HepG2 (cell line): ENCODE data around the gene PIK3R5.

Experiments used
- AGO1 ChIP-seq: fragments of 200-400 bp; formaldehyde crosslinking; IDR thresholded peaks from 2 replicates; pipeline ENCODE4 v1.6.1; 2017; ENCODE audit warnings: mild to moderate bottlenecking, low read depth, low read length, moderate library complexity; ENCODE audit not compliant: poor library complexity, severe bottlenecking
- CEBPB ChIP-seq: IDR thresholded peaks from 2 replicates; pipeline ENCODE4 v1.6.1; 2011; ENCODE audit warnings: low read depth, low read length, improper control_type of control experiment, borderline replicate concordance
- GABPB1 ChIP-seq: IDR thresholded peaks from 2 replicates; pipeline ENCODE4 v1.6.1; 2016; ENCODE audit warnings: mild to moderate bottlenecking, missing genetic modification reagents, moderate library complexity, missing compliant biosample characterization
- KAT2B ChIP-seq: fragments of 150-350 bp; IDR thresholded peaks from 2 replicates; pipeline ENCODE4 v1.6.1; 2014; ENCODE audit warnings: low read depth, low read length, borderline replicate concordance
- PHF8 ChIP-seq: sonication (generic); formaldehyde crosslinking; IDR thresholded peaks from 2 replicates; pipeline ENCODE4 v1.5.0; 2020; ENCODE audit warnings: missing genetic modification reagents
- POLR2AphosphoS5 ChIP-seq: IDR thresholded peaks from 2 replicates; pipeline ENCODE4 v1.6.1; 2012; ENCODE audit warnings: low read depth, low read length
- SETDB1 ChIP-seq: sonication (generic); formaldehyde crosslinking; IDR thresholded peaks from 2 replicates; pipeline ENCODE4 v1.5.1; 2020; ENCODE audit warnings: missing genetic modification reagents, mild to moderate bottlenecking, borderline replicate concordance
- TEAD2 ChIP-seq: sonication (generic); formaldehyde crosslinking; IDR thresholded peaks from 2 replicates; pipeline ENCODE4 v1.9.0; 2021; ENCODE audit warnings: missing genetic modification reagents
- ZNF232 ChIP-seq: sonication (generic); formaldehyde crosslinking; IDR thresholded peaks from 2 replicates; pipeline ENCODE4 v1.4.0; 2020; ENCODE audit warnings: missing genetic modification reagents, borderline replicate concordance
- ZNF292 ChIP-seq: sonication (generic); formaldehyde crosslinking; IDR thresholded peaks from 2 replicates; pipeline ENCODE4 v1.8.1; 2022; ENCODE audit warnings: mild to moderate bottlenecking, low read depth, missing genetic modification reagents, borderline replicate concordance
- TF ChIP-seq, protein P1 (sequence below): sonication (generic); formaldehyde crosslinking; IDR thresholded peaks from 2 replicates; pipeline ENCODE4 v1.5.0; 2020; ENCODE audit warnings: mild to moderate bottlenecking, missing genetic modification reagents, moderate library complexity
- TF ChIP-seq, protein P2 (sequence below): sonication (generic); formaldehyde crosslinking; IDR thresholded peaks from 2 replicates; pipeline ENCODE4 v1.4.0; 2020; ENCODE audit warnings: missing genetic modification reagents
- TF ChIP-seq, protein P3 (sequence below): IDR thresholded peaks from 2 replicates; pipeline ENCODE4 v1.6.1; 2012; ENCODE audit warnings: inconsistent platforms
- TF ChIP-seq, protein P4 (sequence below): conservative IDR thresholded peaks from 2 replicates; pipeline ENCODE4 v1.6.1; 2018; ENCODE audit warnings: missing genetic modification reagents

DNA sequence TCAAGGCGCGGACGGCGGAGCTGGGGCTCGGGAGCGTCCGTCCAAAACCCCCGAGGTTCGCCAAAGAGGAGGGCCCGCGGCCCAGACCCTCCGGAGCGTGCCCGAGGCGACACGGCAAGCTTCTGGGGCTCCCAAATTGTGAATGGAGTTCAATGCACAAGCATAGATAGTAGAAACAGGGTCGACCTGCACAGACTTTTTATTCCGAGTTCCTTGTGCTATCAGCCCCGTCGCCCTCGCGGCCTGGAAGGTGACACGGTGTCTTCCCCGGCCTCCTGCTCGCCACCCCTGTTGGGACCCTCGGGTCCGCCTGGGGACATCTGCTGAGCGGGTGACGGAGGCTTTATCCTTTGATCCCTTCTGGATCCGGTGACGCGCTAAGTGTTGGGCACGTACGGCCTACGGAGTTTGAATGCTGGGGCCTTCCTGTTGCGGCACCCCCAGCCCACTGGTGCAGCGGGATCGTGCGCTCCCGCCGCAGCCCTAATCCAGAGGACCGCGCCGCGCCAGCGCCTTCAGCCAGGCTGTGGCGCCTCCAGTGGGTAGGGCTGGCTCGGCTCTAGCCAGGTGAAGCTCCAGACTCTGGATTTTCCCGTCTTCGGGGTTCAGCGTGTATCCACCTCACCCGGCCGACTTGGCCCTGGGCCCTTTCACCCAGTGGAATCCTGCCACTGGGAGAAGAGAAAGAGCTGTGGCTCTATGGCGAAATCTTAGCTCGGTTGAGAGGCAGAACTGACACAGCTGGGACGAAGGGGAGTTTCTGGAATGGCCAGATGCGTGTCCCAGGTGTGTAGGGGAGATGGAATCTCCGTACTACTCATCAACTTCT is 38.8 kb upstream of the PIK3R5 start:
- TF ChIP-seq, protein P1, sequence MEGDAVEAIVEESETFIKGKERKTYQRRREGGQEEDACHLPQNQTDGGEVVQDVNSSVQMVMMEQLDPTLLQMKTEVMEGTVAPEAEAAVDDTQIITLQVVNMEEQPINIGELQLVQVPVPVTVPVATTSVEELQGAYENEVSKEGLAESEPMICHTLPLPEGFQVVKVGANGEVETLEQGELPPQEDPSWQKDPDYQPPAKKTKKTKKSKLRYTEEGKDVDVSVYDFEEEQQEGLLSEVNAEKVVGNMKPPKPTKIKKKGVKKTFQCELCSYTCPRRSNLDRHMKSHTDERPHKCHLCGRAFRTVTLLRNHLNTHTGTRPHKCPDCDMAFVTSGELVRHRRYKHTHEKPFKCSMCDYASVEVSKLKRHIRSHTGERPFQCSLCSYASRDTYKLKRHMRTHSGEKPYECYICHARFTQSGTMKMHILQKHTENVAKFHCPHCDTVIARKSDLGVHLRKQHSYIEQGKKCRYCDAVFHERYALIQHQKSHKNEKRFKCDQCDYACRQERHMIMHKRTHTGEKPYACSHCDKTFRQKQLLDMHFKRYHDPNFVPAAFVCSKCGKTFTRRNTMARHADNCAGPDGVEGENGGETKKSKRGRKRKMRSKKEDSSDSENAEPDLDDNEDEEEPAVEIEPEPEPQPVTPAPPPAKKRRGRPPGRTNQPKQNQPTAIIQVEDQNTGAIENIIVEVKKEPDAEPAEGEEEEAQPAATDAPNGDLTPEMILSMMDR (CRISPR knock-in tag), result no peak
- TF ChIP-seq AGO1 (no peak), PHF8 (no peak), SETDB1 (CRISPR knock-in tag) (no peak), TEAD2 (CRISPR knock-in tag) (no peak), POLR2AphosphoS5 (no peak), KAT2B (no peak), ZNF232 (CRISPR knock-in tag) (no peak), CEBPB (no peak), GABPB1 (CRISPR knock-in tag) (no peak), ZNF292 (no peak)
- TF ChIP-seq, protein P2, sequence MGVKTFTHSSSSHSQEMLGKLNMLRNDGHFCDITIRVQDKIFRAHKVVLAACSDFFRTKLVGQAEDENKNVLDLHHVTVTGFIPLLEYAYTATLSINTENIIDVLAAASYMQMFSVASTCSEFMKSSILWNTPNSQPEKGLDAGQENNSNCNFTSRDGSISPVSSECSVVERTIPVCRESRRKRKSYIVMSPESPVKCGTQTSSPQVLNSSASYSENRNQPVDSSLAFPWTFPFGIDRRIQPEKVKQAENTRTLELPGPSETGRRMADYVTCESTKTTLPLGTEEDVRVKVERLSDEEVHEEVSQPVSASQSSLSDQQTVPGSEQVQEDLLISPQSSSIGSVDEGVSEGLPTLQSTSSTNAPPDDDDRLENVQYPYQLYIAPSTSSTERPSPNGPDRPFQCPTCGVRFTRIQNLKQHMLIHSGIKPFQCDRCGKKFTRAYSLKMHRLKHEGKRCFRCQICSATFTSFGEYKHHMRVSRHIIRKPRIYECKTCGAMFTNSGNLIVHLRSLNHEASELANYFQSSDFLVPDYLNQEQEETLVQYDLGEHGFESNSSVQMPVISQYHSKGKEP, result no peak
- TF ChIP-seq, protein P3, sequence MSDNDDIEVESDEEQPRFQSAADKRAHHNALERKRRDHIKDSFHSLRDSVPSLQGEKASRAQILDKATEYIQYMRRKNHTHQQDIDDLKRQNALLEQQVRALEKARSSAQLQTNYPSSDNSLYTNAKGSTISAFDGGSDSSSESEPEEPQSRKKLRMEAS, result no peak
- TF ChIP-seq, protein P4, sequence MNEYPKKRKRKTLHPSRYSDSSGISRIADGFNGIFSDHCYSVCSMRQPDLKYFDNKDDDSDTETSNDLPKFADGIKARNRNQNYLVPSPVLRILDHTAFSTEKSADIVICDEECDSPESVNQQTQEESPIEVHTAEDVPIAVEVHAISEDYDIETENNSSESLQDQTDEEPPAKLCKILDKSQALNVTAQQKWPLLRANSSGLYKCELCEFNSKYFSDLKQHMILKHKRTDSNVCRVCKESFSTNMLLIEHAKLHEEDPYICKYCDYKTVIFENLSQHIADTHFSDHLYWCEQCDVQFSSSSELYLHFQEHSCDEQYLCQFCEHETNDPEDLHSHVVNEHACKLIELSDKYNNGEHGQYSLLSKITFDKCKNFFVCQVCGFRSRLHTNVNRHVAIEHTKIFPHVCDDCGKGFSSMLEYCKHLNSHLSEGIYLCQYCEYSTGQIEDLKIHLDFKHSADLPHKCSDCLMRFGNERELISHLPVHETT (CRISPR knock-in tag), result no peak
